GM12872 (cell line): Measurements from ENCODE around the gene TRAF3IP1.

Source experiments
- CTCF ChIP-seq: IDR thresholded peaks from 3 replicates; pipeline ENCODE4 v1.5.1; 2011; ENCODE audit warnings: low read depth, mild to moderate bottlenecking, low read length, moderate library complexity; ENCODE audit not compliant: insufficient read depth

Gene TRAF3IP1

GRCh38 chr2:238278626-238279323 is 41.5 kb upstream of the TRAF3IP1 start:
- TF ChIP-seq CTCF, result no peak

- TF ChIP-seq CTCF, result no peak
Measured at GRCh38 chr2:238279324-238279682, 41.0 kb upstream of the TRAF3IP1 start.

GRCh38 chr2:238280083-238280825 is 40.1 kb upstream of the TRAF3IP1 start:
- no peak for TF ChIP-seq CTCF

GRCh38 chr2:238281826-238282480 is 38.4 kb upstream of the TRAF3IP1 start:
- no peak for TF ChIP-seq CTCF

GRCh38 chr2:238282861-238283738 is 37.2 kb upstream of the TRAF3IP1 start:
- no peak for TF ChIP-seq CTCF

GRCh38 chr2:238284802-238285515 is 35.4 kb upstream of the TRAF3IP1 start:
- TF ChIP-seq CTCF, result no peak
